ENCODE measurements around the gene TTC34.
"Not testable (repeated sequence)": the region's sequence is repeated elsewhere in the genome, so short reads cannot be mapped to it uniquely, and the experiment has no call there.

The TTC34 gene

DNA sequence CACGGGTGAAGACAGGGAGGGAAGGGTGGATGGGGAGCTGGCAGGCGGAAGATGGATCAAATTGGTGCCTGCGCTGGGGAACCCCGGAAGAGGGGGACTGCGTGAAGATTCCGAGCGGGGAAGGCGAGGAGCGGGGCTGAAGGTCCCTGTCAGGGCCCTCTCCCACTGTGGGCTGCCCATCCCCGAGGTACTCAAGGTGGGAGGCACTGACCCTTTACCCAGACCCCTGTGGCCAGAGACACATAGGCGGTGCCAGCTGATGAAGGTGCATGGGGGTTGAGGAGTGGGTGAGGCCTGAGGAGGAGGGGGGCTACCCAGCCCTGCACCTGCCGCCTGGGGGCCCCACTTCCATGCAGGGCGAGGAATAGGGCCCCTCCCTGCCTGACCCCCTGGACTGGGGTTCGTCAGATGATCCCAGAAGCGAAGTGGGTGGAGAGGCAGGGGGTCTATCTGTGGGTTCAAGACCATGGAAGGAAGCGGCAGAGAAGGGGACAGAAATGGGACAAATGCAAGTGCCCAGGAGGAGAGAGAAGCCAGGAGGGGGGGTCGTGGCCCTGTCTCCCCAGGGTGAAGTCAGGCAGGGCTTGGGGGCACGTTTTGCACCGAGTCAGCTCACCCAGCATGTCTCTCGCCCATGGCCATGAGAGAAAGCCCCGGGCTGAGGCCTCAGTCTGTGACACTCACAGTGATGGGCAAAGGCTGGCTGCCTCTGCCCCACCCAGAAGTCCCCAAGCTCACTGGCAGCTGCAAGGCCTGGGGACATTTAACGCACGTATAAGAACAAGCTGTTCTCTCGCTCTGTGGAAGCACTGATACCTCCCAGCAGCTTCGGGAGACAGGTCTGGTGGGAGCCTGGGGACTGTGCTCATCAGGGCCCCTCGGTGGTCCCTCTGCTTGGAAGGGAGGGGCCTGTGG lies 161.6 kb downstream of the TTC34 start:
- DNase-seq (ENCODE audit: low read depth), result no peak

DNA sequence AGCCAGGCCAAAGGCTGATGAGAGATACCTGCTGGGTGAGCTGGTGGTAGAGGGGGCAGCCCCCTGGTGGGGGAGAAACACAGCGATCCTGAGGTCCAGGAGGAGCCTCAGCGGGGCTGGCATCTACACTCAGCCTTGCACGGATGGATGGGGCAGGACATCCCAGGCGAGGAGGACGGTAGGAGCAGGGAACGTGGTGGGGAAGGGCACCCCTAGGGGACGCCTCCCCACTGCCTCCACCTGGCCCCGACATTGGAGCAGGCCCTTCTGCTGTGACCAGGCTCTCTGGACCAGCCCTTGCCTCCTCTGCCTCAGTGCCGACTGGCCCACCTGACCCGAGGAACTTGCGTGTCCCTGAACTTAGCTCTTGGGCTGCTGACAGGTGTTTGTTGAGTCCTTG lies 162.3 kb downstream of the TTC34 start:
- no peak for DNase-seq (ENCODE audit: low read depth)

DNA sequence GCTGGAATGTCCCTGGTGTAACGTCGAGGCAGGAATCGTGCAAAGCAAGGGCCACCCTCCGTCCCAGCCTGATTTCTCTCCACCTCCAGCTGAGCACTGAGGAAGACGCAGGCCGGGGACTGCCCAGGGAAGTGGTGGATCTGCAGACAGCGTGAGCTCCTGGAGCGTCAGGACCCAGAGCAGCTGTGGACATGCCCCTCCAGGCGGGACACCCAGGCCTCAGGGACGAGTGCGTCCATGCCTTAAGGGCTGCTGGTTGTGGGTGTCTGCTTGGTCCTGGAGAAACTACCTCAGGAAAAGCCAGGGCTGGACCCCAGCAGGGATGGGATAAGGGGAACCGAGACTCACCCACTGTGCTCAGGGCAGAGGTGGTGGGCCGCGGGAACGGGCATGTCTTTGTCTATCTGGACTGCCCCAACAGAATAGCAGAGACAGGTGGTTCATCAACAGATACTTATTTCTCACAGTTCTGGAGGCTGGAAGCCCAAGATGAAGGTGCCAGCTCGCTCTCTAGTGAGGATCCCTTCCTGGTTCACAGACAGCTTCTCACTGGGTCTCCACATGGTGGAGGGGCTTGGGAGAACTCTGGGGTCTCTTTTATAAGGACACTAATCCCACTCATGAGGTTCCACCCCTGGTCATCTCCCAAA lies 162.9 kb downstream of the TTC34 start:
- DNase-seq (ENCODE audit: low read depth), result no peak

- no peak for DNase-seq (ENCODE audit: low read depth)
Measured at GRCh38 chr1:2637442-2638145, 163.9 kb downstream of the TTC34 start.

- no peak for DNase-seq (ENCODE audit: low read depth)
Measured at GRCh38 chr1:2636733-2637132, 164.8 kb downstream of the TTC34 start.

GRCh38 chr1:2635361-2636010 lies 166.0 kb downstream of the TTC34 start:
- DNase-seq (ENCODE audit: low read depth), result no peak

GRCh38 chr1:2633936-2634491 lies 167.5 kb downstream of the TTC34 start:
- DNase-seq (ENCODE audit: low read depth), result no peak

GRCh38 chr1:2633366-2633935 lies 168.0 kb downstream of the TTC34 start:
- DNase-seq (ENCODE audit: low read depth), result no peak

DNA sequence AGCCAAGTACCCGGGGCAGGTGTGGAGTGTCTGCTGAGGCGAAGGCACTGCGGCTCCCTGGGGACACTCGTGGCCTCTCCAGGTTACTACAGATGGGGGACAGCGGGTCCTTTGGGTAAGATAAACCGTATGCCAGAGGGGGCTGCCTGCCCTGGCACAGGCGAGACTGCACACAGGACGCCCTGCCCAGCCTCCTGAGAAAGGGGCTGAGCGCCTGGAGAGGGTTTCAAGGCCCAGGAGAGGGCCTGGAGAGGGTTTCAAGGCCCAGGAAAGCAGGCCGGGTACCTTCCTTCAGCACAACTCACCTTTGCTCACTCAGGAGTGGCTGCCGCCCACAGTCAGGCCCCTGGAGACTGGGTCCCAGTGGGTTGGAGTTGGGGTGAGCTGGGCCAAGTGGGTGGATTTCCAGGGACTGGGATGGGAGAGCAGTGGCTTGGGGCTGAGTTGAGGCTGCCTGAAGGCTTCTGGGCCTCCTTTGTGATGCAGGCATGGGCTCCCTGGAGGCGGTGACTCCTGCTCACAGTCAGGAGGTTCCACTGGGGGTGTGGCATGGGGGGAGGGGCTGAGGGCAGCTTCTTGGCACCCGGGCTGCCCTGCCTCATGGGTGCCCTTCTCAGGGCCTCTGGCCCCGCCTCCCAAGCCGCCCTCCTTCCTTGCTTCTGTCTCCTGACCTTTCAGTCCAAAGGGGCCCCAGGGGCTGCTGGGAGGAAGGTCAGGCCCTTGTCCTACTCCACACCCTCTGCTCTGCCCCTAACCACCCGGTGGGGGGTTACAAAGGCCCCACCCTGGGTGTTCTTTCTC lies 168.7 kb downstream of the TTC34 start, which contains the start of gene MMEL1:
Gene MMEL1, minus strand, starts transcription at position 456 of the 801 bp plus-strand sequence. CDS start 3,532 bp downstream, outside the sequence.
- no peak for DNase-seq (ENCODE audit: low read depth)

DNA sequence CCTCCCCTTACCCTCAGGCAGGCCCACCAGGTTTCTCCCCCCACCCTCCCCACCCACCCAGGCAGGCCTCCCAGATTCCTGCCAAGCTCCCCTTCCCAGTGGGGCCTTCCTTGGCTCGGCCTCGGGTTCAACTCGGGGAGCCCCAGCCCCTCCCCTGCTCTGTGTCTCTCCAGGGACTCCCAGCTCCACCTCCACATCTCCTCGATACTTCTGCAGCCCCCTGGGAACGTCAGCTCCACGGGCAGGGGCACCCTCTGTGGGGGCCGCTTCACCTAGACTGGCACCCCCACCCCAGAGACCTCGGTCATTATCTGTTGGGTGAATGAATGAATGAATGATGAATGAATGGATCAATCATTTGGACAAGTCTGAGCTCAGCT lies 169.5 kb downstream of the TTC34 start:
- DNase-seq (ENCODE audit: low read depth), result no peak

DNA sequence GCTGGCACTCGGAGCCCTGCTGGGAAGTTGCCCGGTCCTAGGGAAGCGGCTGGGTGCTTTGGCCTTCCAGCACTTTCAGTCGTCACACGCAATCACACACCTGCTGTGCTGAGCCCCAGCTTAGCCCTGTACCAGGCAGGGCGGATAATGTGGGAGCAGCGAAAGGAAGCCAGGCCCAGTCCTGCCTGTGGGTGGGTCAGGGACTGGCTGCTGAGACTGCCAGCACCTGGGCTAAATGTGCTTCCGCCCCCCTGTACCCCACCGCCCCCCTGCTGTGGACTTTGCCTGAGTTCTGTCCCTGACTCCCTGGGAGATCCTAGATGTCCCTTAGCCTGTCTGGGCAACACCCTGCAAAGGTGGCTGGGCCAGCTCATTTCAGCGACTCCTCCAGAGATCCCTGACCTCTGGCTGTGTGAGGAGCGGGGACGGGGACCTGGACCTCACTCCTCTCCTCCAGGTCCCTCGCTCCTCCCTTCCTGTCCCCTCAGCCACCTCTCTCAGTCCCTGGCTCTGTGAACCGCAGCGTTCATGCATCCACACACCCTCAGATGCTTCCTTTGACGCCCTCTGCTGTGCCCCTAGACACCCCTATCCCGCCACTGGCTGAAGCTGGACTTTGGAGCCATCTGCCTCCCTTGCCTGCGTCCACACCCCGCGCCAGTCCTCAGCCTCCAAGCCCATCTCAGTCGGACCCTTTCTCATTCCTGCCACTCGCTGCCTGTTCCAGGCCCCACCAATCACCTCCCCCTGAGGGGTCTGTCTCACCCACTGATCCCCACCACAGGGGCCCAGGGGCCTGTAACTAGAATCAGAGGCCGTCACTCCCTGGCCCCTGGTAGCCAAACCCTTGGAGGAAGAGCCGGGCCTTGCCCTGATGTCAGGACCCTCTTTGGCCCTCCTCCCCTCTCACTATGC lies 170.1 kb downstream of the TTC34 start:
- DNase-seq (ENCODE audit: low read depth), result no peak

GRCh38 chr1:2630498-2631135 lies 170.9 kb downstream of the TTC34 start:
- no peak for DNase-seq (ENCODE audit: low read depth)

- no peak for DNase-seq (ENCODE audit: low read depth)
Measured at GRCh38 chr1:2629627-2630497, 171.6 kb downstream of the TTC34 start.

GRCh38 chr1:2628933-2629626 lies 172.4 kb downstream of the TTC34 start:
- DNase-seq (ENCODE audit: low read depth), result no peak

- DNase-seq (ENCODE audit: low read depth), result no peak
Measured at GRCh38 chr1:2628191-2628932, 173.1 kb downstream of the TTC34 start.

GRCh38 chr1:2627746-2628145 lies 173.7 kb downstream of the TTC34 start:
- DNase-seq (ENCODE audit: low read depth), result no peak

DNA sequence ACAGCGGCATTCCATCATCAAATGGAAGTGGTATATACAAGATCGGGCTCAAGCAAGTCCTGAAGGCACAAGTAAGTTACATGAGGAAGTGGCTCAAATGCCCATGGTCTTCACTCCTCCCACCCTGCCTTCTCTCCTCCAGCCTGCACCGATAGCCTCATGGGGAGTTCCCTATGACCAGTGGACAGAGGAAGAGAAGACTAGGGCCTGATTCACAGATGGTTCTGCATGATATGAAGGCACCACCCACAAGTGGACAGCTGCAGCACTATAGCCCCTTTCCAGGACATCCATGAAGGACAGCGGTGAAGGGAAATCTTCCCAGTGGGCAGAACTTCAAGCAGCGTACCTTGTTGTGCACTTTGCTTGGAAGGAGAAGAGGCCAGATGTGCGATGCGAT lies 175.7 kb downstream of the TTC34 start:
- DNase-seq (ENCODE audit: low read depth), result not testable (repeated sequence)

Data from stimulated activated CD8-positive, alpha-beta memory T cell treated with anti-CD3 and anti-CD28 coated beads, Interleukin-12 subunit alpha, Interleukin-12 subunit beta, amount 100 ng/mL, for 4 hours (primary cell).